SU-DHL-6 (cell line): ENCODE measurements around the gene IL17B.

Source experiments
- H2AFZ ChIP-seq: fragments of 200-600 bp; sonication (generic); 2 replicates; pipeline ENCODE4 v1.6.1; 2014; ENCODE audit warnings: low read depth, mild to moderate bottlenecking, moderate library complexity, mixed read lengths, antibody characterized with exemption, low read length; ENCODE audit not compliant: severe bottlenecking
- H3F3A ChIP-seq: fragments of 200-600 bp; shearing (Covaris generic); 2 replicates; pipeline ENCODE4 v1.6.0; 2016; ENCODE audit warnings: antibody characterized with exemption, mild to moderate bottlenecking; ENCODE audit not compliant: insufficient read depth
- H3K27ac ChIP-seq: fragments of 200-600 bp; sonication (generic); 2 replicates; pipeline ENCODE4 v1.5.1; 2016; ENCODE audit warnings: low read depth, mild to moderate bottlenecking, low read length, moderate library complexity, mixed read lengths
- H3K27me3 ChIP-seq: fragments of 200-600 bp; sonication (generic), shearing (Covaris generic); 2 replicates; pipeline ENCODE4 v1.6.0; 2014; ENCODE audit warnings: mild to moderate bottlenecking, low read length
- H3K36me3 ChIP-seq: fragments of 200-600 bp; sonication (generic); 2 replicates; pipeline ENCODE4 v1.6.1; 2014; ENCODE audit warnings: mild to moderate bottlenecking, low read length, mixed read lengths
- H3K4me2 ChIP-seq: fragments of 300-600, 200-600 bp; shearing (Covaris generic), sonication (generic); 2 replicates; pipeline ENCODE4 v1.6.0; 2014; ENCODE audit warnings: low read length, low read depth, mild to moderate bottlenecking; ENCODE audit not compliant: poor library complexity, severe bottlenecking
- H3K4me3 ChIP-seq: fragments of 200-600 bp; sonication (generic); 2 replicates; pipeline ENCODE4 v1.5.1; 2014; ENCODE audit warnings: antibody characterized with exemption, low read length, mild to moderate bottlenecking, mixed read lengths; ENCODE audit not compliant: insufficient read depth, poor library complexity, severe bottlenecking
- H3K79me2 ChIP-seq: fragments of 200-600 bp; sonication (generic); 2 replicates; pipeline ENCODE4 v1.6.1; 2014; ENCODE audit warnings: mild to moderate bottlenecking, low read length, moderate library complexity; ENCODE audit not compliant: insufficient read depth
- H3K9ac ChIP-seq: fragments of 200-600 bp; sonication (generic); 2 replicates; pipeline ENCODE4 v1.7.0; 2014; ENCODE audit warnings: mild to moderate bottlenecking, low read length
- H3K9me2 ChIP-seq: fragments of 200-600 bp; sonication (generic); replicated peaks from 2 replicates; pipeline ENCODE4 v1.6.1; 2014; ENCODE audit warnings: low read length; ENCODE audit not compliant: insufficient read depth
- H3K9me3 ChIP-seq: fragments of 200-600 bp; sonication (generic); 2 replicates; pipeline ENCODE4 v1.6.1; 2014; ENCODE audit warnings: low read length, mixed read lengths; ENCODE audit not compliant: insufficient read depth
- H4K20me1 ChIP-seq: fragments of 200-600 bp; sonication (generic); 2 replicates; pipeline ENCODE4 v1.6.1; 2014; ENCODE audit warnings: low read depth, mild to moderate bottlenecking, antibody characterized with exemption, low read length, moderate library complexity, mixed read lengths
- EZH2phosphoT487 ChIP-seq: fragments of 200-600 bp; sonication (generic), shearing (Covaris generic); conservative IDR thresholded peaks from 2 replicates; pipeline ENCODE4 v1.6.1; 2018; ENCODE audit warnings: mild to moderate bottlenecking, antibody characterized with exemption, low read length, moderate library complexity, mixed read lengths
- TF ChIP-seq, protein P1 (sequence below): fragments of 200-600 bp; sonication (generic); IDR thresholded peaks from one replicate; pipeline ENCODE4 v1.5.1; 2017; ENCODE audit warnings: antibody characterized with exemption, mild to moderate bottlenecking, low read length, moderate library complexity; ENCODE audit not compliant: insufficient read depth, poor library complexity, severe bottlenecking

The IL17B gene

GRCh38 chr5:149423794-149424268, 44.7 kb upstream of the IL17B start:
- Histone ChIP-seq H3K4me2 (no peak overlapping the region), H3K4me3 (no peak overlapping the region), H3K27me3 (no peaks in the 10 kb centered on the region), H3K9ac (no peak overlapping the region), H3K36me3 (no peaks in the 10 kb centered on the region), H3K27ac (no peak overlapping the region), H3K9me2 (no peaks in the 10 kb centered on the region), H3F3A (no peaks in the 10 kb centered on the region), H3K9me3 (no peaks in the 10 kb centered on the region), H4K20me1 (no peaks in the 10 kb centered on the region), H2AFZ (no peak overlapping the region), H3K79me2 (no peaks in the 10 kb centered on the region)
- TF ChIP-seq EZH2phosphoT487 = no peak
- TF ChIP-seq, protein P1, sequence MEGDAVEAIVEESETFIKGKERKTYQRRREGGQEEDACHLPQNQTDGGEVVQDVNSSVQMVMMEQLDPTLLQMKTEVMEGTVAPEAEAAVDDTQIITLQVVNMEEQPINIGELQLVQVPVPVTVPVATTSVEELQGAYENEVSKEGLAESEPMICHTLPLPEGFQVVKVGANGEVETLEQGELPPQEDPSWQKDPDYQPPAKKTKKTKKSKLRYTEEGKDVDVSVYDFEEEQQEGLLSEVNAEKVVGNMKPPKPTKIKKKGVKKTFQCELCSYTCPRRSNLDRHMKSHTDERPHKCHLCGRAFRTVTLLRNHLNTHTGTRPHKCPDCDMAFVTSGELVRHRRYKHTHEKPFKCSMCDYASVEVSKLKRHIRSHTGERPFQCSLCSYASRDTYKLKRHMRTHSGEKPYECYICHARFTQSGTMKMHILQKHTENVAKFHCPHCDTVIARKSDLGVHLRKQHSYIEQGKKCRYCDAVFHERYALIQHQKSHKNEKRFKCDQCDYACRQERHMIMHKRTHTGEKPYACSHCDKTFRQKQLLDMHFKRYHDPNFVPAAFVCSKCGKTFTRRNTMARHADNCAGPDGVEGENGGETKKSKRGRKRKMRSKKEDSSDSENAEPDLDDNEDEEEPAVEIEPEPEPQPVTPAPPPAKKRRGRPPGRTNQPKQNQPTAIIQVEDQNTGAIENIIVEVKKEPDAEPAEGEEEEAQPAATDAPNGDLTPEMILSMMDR = no peak

- no peaks in the 10 kb centered on the region for H3F3A ChIP-seq
- no peaks in the 10 kb centered on the region for H3K27me3 ChIP-seq
- no peaks in the 10 kb centered on the region for H3K9me3 ChIP-seq
- H2AFZ ChIP-seq = no peak overlapping the region
- H3K9ac ChIP-seq = no peak overlapping the region
- H4K20me1 ChIP-seq = no peaks in the 10 kb centered on the region
- H3K4me3 ChIP-seq = no peak overlapping the region
- H3K4me2 ChIP-seq = no peak overlapping the region
- H3K36me3 ChIP-seq = no peaks in the 10 kb centered on the region
- TF ChIP-seq EZH2phosphoT487 = no peak
- TF ChIP-seq, protein P1 = no peak
- no peaks in the 10 kb centered on the region for H3K79me2 ChIP-seq
- no peaks in the 10 kb centered on the region for H3K9me2 ChIP-seq
- no peak overlapping the region for H3K27ac ChIP-seq
Measured at GRCh38 chr5:149423049-149423793, 44.1 kb upstream of the IL17B start.

- no peaks in the 10 kb centered on the region for H3K79me2 ChIP-seq
- H3K4me3 ChIP-seq = no peak overlapping the region
- H3K27me3 ChIP-seq = no peaks in the 10 kb centered on the region
- H3K4me2 ChIP-seq = no peak overlapping the region
- H4K20me1 ChIP-seq = no peaks in the 10 kb centered on the region
- no peaks in the 10 kb centered on the region for H3K36me3 ChIP-seq
- no peaks in the 10 kb centered on the region for H3F3A ChIP-seq
- no peak overlapping the region for H2AFZ ChIP-seq
- no peaks in the 10 kb centered on the region for H3K9me3 ChIP-seq
- H3K9me2 ChIP-seq = no peaks in the 10 kb centered on the region
- H3K9ac ChIP-seq = no peak overlapping the region
- TF ChIP-seq EZH2phosphoT487 = no peak
- TF ChIP-seq, protein P1 = no peak
- no peak overlapping the region for H3K27ac ChIP-seq
Measured at GRCh38 chr5:149422366-149423048, 43.4 kb upstream of the IL17B start.
